CD14-positive monocyte (primary cell): ENCODE data around the gene EIF3B. TPM values are rescaled to one million over a fixed set of nuclear protein-coding genes. Genes with fewer than 3 reads are reported as not detected.

Experiments
- DNase-seq, 3 donors: peaks; one replicate each; pipeline ENCODE4 v3.0.0-alpha.2; 2011 to 2022
- H2AFZ ChIP-seq: 2 replicates; pipeline ENCODE4 v1.6.0; 2012; ENCODE audit warnings: mild to moderate bottlenecking, low read depth, low read length, inconsistent platforms; ENCODE audit not compliant: insufficient read depth, poor library complexity, severe bottlenecking
- H3K27ac ChIP-seq, 2 donors: 1 replicate in 1 of 2; 2 replicates in 1 of 2; pipeline ENCODE4 v1.5.1; 2012 to 2013; ENCODE audit warnings: low read length in 2 of 2, control low read depth in 1 of 2, inconsistent platforms in 1 of 2, low read depth in 1 of 2, mild to moderate bottlenecking in 1 of 2
- H3K27me3 ChIP-seq, 2 donors: one replicate each; pipeline versions ENCODE4 v1.6.0 to v1.6.1; 2011 to 2013; ENCODE audit warnings: low read length in 2 of 2; ENCODE audit not compliant: control insufficient read depth in 2 of 2, insufficient read depth in 2 of 2
- H3K36me3 ChIP-seq, 2 donors: replicated peaks in 1 of 2; 1 replicate in 1 of 2; 2 replicates in 1 of 2; pipeline versions ENCODE4 v1.5.1 to v1.6.1; 2012 to 2013; ENCODE audit warnings: low read length in 2 of 2, control low read depth in 1 of 2, inconsistent platforms in 1 of 2, mild to moderate bottlenecking in 1 of 2; ENCODE audit not compliant: insufficient read depth in 2 of 2, control insufficient read depth in 1 of 2
- H3K4me1 ChIP-seq, 2 donors: 1 replicate in 1 of 2; 2 replicates in 1 of 2; pipeline versions ENCODE4 v1.5.1 to v1.6.1; 2012 to 2013; ENCODE audit warnings: low read length in 2 of 2, control low read depth in 1 of 2, inconsistent platforms in 1 of 2, mild to moderate bottlenecking in 1 of 2, moderate library complexity in 1 of 2; ENCODE audit not compliant: insufficient read depth in 2 of 2, control insufficient read depth in 1 of 2
- H3K4me2 ChIP-seq: replicated peaks from 2 replicates; pipeline ENCODE3; 2012; ENCODE audit warnings: low read length, moderate library complexity, mild to moderate bottlenecking; ENCODE audit not compliant: poor library complexity, severe bottlenecking; ENCODE audit errors: extremely low read depth
- H3K4me3 ChIP-seq, 3 experiments: fragments of 200-600 bp in 1 of 3; sonication (generic) in 1 of 3; replicated peaks in 1 of 3; 1 replicate in 2 of 3; 2 replicates in 1 of 3; pipeline ENCODE4 v1.5.1; 2011 to 2013; ENCODE audit warnings: low read length in 3 of 3, mild to moderate bottlenecking in 3 of 3, control low read depth in 2 of 3, low read depth in 2 of 3, inconsistent platforms in 1 of 3, moderate library complexity in 1 of 3
- H3K79me2 ChIP-seq: 2 replicates; pipeline ENCODE4 v1.6.0; 2012; ENCODE audit warnings: mild to moderate bottlenecking, control low read depth, inconsistent platforms, low read length, moderate library complexity; ENCODE audit not compliant: insufficient read depth
- H3K9ac ChIP-seq: 2 replicates; pipeline ENCODE4 v1.6.0; 2017; ENCODE audit warnings: low read length, mild to moderate bottlenecking; ENCODE audit not compliant: insufficient read depth, poor library complexity, severe bottlenecking
- H3K9me3 ChIP-seq, 2 donors: replicated peaks in 1 of 2; 1 replicate in 1 of 2; 2 replicates in 1 of 2; pipeline versions ENCODE4 v1.5.1 to v1.6.1; 2012 to 2013; ENCODE audit warnings: low read length in 2 of 2, control low read depth in 1 of 2; ENCODE audit not compliant: control insufficient read depth in 1 of 2, insufficient read depth in 1 of 2
- H4K20me1 ChIP-seq: 2 replicates; pipeline ENCODE4 v1.6.0; 2012; ENCODE audit warnings: mild to moderate bottlenecking, low read length, control low read depth, moderate library complexity; ENCODE audit not compliant: insufficient read depth
- H3K27ac Mint-ChIP-seq, 7 donors: one replicate each; pipeline ENCODE4 v1.8.0; 2020; ENCODE audit warnings: mild to moderate bottlenecking in 7 of 7, mixed read lengths in 7 of 7, moderate library complexity in 6 of 7, inconsistent platforms in 2 of 7
- H3K27me3 Mint-ChIP-seq, 3 donors: one replicate each; pipeline ENCODE4 v1.8.0; 2021 to 2022; ENCODE audit warnings: low read depth in 3 of 3, mild to moderate bottlenecking in 3 of 3, mixed read lengths in 3 of 3, moderate library complexity in 3 of 3, inconsistent platforms in 1 of 3
- H3K36me3 Mint-ChIP-seq, 2 donors: one replicate each; pipeline ENCODE4 v1.8.0; 2020; ENCODE audit warnings: mixed read lengths in 2 of 2, inconsistent platforms in 1 of 2, mild to moderate bottlenecking in 1 of 2
- H3K4me1 Mint-ChIP-seq: one replicate; pipeline ENCODE4 v1.8.0; 2020; ENCODE audit warnings: mild to moderate bottlenecking, mixed read lengths
- H3K4me3 Mint-ChIP-seq, 2 donors: one replicate each; pipeline ENCODE4 v1.8.0; 2020; ENCODE audit warnings: mild to moderate bottlenecking in 2 of 2, mixed read lengths in 2 of 2, moderate library complexity in 1 of 2
- H3K9me3 Mint-ChIP-seq, 7 donors: one replicate each; pipeline ENCODE4 v1.8.0; 2020 to 2022; ENCODE audit warnings: mixed read lengths in 7 of 7, mild to moderate bottlenecking in 6 of 7, moderate library complexity in 6 of 7, inconsistent platforms in 2 of 7
- WGBS: methylation state at CpG from one replicate; pipeline ENCODE4 v1.1.5; 2013; ENCODE audit warnings: missing lambda C conversion rate; ENCODE audit not compliant: insufficient coverage; 5-methylcytosine and 5-hydroxymethylcytosine counted together
- intact Hi-C, 2 donors: fragments of 100-400 bp; cut with micrococcal nuclease; formaldehyde crosslinking; loops; one replicate each; pipeline versions ENCODE4 v1.15.0 to v1.15.1; 2023
- polyA plus RNA-seq, 3 donors: library from polyadenylated mRNA; depleted of rRNA in 1 of 3; unstranded in 2 of 3; stranded (reverse) in 1 of 3; fragments of 300-500 nt in 2 of 3; fragments of >200 nt in 1 of 3; fragmentation: Illumina TruSeq in 2 of 3; gene quantifications; 1 replicate in 2 of 3; 2 replicates in 1 of 3; pipeline ENCODE4 v1.2.3, GENCODE V29; 2012 to 2021
- TF ChIP-seq, protein P1 (sequence below): fragments of 200-600 bp; IDR thresholded peaks from one replicate; pipeline ENCODE4 v1.8.0; 2022; ENCODE audit warnings: antibody characterized with exemption, mild to moderate bottlenecking

EIF3B gene
- polyA plus RNA-seq, 3 donors, result 46.0 to 89.1 (median 69.2) TPM

GRCh38 chr7:2405201-2405600, 50.6 kb downstream of the EIF3B start:
- H3K9me3 ChIP-seq, result no peaks in the 10 kb centered on the region
- H3K27ac ChIP-seq, result peak overlapping the region in 1 of 2 donors; percentile 48
- Mint-ChIP-seq H3K36me3 (no peaks in the 10 kb centered on the region), H3K27me3 (no peaks in the 10 kb centered on the region), H3K4me1 (peaks cover 74% of the 10 kb centered on the region), H3K9me3 (no peaks in the 10 kb centered on the region), H3K4me3 (peak overlapping the region; percentile 82 to 90), H3K27ac (peak overlapping the region in 5 of 7 donors; percentile 33 to 77 (median 61))
- peaks cover 58% of the 10 kb centered on the region for H3K79me2 ChIP-seq
- no peaks in the 10 kb centered on the region for H3K36me3 ChIP-seq
- TF ChIP-seq, protein P1, sequence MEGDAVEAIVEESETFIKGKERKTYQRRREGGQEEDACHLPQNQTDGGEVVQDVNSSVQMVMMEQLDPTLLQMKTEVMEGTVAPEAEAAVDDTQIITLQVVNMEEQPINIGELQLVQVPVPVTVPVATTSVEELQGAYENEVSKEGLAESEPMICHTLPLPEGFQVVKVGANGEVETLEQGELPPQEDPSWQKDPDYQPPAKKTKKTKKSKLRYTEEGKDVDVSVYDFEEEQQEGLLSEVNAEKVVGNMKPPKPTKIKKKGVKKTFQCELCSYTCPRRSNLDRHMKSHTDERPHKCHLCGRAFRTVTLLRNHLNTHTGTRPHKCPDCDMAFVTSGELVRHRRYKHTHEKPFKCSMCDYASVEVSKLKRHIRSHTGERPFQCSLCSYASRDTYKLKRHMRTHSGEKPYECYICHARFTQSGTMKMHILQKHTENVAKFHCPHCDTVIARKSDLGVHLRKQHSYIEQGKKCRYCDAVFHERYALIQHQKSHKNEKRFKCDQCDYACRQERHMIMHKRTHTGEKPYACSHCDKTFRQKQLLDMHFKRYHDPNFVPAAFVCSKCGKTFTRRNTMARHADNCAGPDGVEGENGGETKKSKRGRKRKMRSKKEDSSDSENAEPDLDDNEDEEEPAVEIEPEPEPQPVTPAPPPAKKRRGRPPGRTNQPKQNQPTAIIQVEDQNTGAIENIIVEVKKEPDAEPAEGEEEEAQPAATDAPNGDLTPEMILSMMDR, result no peak
- H2AFZ ChIP-seq, result peak overlapping the region; percentile 61
- H4K20me1 ChIP-seq, result no peaks in the 10 kb centered on the region
- H3K27me3 ChIP-seq, result no peaks in the 10 kb centered on the region
- H3K4me2 ChIP-seq, result peak overlapping the region; percentile 90
- peak overlapping the region in 1 of 3 experiments; percentile 78 for H3K4me3 ChIP-seq
- intact Hi-C loops, result loop anchor here in 1 of 2 donors (10.0 kb wide), 1 partner anchor 110 kb away; the partner anchor contains the start of gene LFNG
- peak in 1 of 3 donors; percentile 20 for DNase-seq
- 39% methylated on average over 7 of the region's 10 CpGs for WGBS
- peaks cover 70 to 75% of the 10 kb centered on the region in 2 donors for H3K4me1 ChIP-seq
- H3K9ac ChIP-seq, result no peak overlapping the region

- Histone ChIP-seq H3K4me2 (peak overlapping the region; percentile 90), H3K27ac (peak overlapping the region in 1 of 2 donors; percentile 48), H3K36me3 (no peaks in the 10 kb centered on the region), H4K20me1 (no peaks in the 10 kb centered on the region), H3K9me3 (no peaks in the 10 kb centered on the region), H2AFZ (peak overlapping the region; percentile 61), H3K4me1 (peaks cover 69 to 75% of the 10 kb centered on the region in 2 donors), H3K9ac (peak overlapping the region; percentile 27), H3K27me3 (no peaks in the 10 kb centered on the region), H3K4me3 (peak overlapping the region; percentile 8 to 78 (median 12)), H3K79me2 (peaks cover 64% of the 10 kb centered on the region)
- Mint-ChIP-seq H3K27ac (peak overlapping the region; percentile 45 to 84 (median 74)), H3K4me1 (peaks cover 76% of the 10 kb centered on the region), H3K9me3 (no peaks in the 10 kb centered on the region), H3K36me3 (peaks cover 0 to 3% of the 10 kb centered on the region in 2 donors), H3K4me3 (peak overlapping the region; percentile 82 to 90), H3K27me3 (no peaks in the 10 kb centered on the region)
- WGBS, result 9% methylated on average over 20 of the region's 21 CpGs
- intact Hi-C loops, result loop anchor here in 1 of 2 donors (10.0 kb wide), 1 partner anchor 109 kb away; the partner anchor contains the start of gene LFNG
- peak in 1 of 3 donors; percentile 44 for DNase-seq
- TF ChIP-seq, protein P1, result no peak
Measured at GRCh38 chr7:2405601-2406345, 51.1 kb downstream of the EIF3B start.
